HepG2 (cell line): Measurements from ENCODE around the gene TGM5. TPM values are rescaled to one million over a fixed set of nuclear protein-coding genes. Genes with fewer than 3 reads are reported as not detected.

Source experiments
- ATAC-seq: fragments of 200-7000 bp; cut with Tn5 transposase; 3 replicates; pipeline ENCODE4 v1.9.1; 2020; ENCODE audit warnings: mild to moderate bottlenecking, moderate library complexity
- BruUV-seq: library from RNA; stranded (reverse); fragments of 400-500 nt; replicated peaks from 2 replicates; lab custom pipeline; 2021; lab: Mats Ljungman, UMichigan
- CTCF ChIA-PET: fragments of 300-600 bp; formaldehyde crosslinking; extraction: SDS; loops from one replicate; lab custom pipeline; 2021; ENCODE audit warnings: low total read pairs, inconsistent platforms, low intra/inter-chr PET ratio; lab: Yijun Ruan, JAX
- POLR2A ChIA-PET: fragments of 350-600 bp; sonication (Branson Sonifier 250); formaldehyde crosslinking; loops from one replicate; lab custom pipeline; 2020; ENCODE audit warnings: antibody characterized with exemption, inconsistent platforms; lab: Yijun Ruan, JAX
- DNase-seq: peaks from one replicate; pipeline ENCODE4 v3.0.0-alpha.2; 2015; ENCODE audit warnings: low spot score
- FAIRE-seq: peaks from 3 replicates; lab custom pipeline; 2011; peaks lifted over from hg19 to GRCh38; lab: Jason Lieb, UNC
- H2AFZ ChIP-seq: one replicate; pipeline ENCODE4 v1.6.1; 2011; ENCODE audit warnings: low read length, inconsistent platforms
- H3K27ac ChIP-seq: fragments of 300-600 bp; 3 replicates; pipeline ENCODE4 v1.8.0; 2011; ENCODE audit warnings: mixed run types, mild to moderate bottlenecking, mixed read lengths, low read length, inconsistent platforms; ENCODE audit not compliant: insufficient read depth; ENCODE audit errors: extremely low read length
- H3K27me3 ChIP-seq, 2 experiments: fragments of 200-600 bp in 1 of 2; 2 replicates in 1 of 2; 3 replicates in 1 of 2; pipeline versions ENCODE4 v1.6.0 to v1.8.0; 2011; ENCODE audit warnings: low read length in 2 of 2, mild to moderate bottlenecking in 2 of 2, moderate library complexity in 2 of 2, inconsistent platforms in 1 of 2; ENCODE audit not compliant: insufficient read depth in 2 of 2, control insufficient read depth in 1 of 2
- H3K36me3 ChIP-seq, 2 experiments: fragments of 200-600 bp in 1 of 2; replicated peaks in 1 of 2; 2 replicates in 1 of 2; 3 replicates in 1 of 2; pipeline versions ENCODE4 v1.5.1 to v1.8.0; 2011; ENCODE audit warnings: low read length in 2 of 2, inconsistent platforms in 1 of 2; ENCODE audit not compliant: insufficient read depth in 2 of 2, control insufficient read depth in 1 of 2
- H3K4me1 ChIP-seq: 2 replicates; pipeline ENCODE4 v1.5.1; 2012; ENCODE audit warnings: low read length, inconsistent platforms; ENCODE audit not compliant: insufficient read depth
- H3K4me2 ChIP-seq: 2 replicates; pipeline ENCODE4 v1.6.0; 2011; ENCODE audit warnings: low read depth, low read length, inconsistent platforms
- H3K4me3 ChIP-seq, 3 experiments: fragments of 200-600 bp in 1 of 3; sonication (generic), shearing (Covaris generic) in 1 of 3; replicated peaks in 1 of 3; 2 replicates each; pipeline ENCODE4 v1.5.1; 2011 to 2016; ENCODE audit warnings: low read length in 3 of 3, inconsistent platforms in 2 of 3, low read depth in 2 of 3, mild to moderate bottlenecking in 2 of 3, control low read depth in 1 of 3, mixed read lengths in 1 of 3; ENCODE audit not compliant: insufficient read depth in 1 of 3
- H3K79me2 ChIP-seq: one replicate; pipeline ENCODE4 v1.6.1; 2011; ENCODE audit warnings: low read length, inconsistent platforms; ENCODE audit not compliant: insufficient read depth
- H3K9ac ChIP-seq: 2 replicates; pipeline ENCODE4 v1.6.0; 2011; ENCODE audit warnings: mild to moderate bottlenecking, low read depth, low read length, inconsistent platforms; ENCODE audit not compliant: insufficient read depth
- H3K9me3 ChIP-seq: 2 replicates; pipeline ENCODE4 v1.5.1; 2012; ENCODE audit warnings: mild to moderate bottlenecking, low read length
- H4K20me1 ChIP-seq: 2 replicates; pipeline ENCODE4 v1.6.0; 2011; ENCODE audit warnings: inconsistent platforms, mild to moderate bottlenecking, low read length, moderate library complexity; ENCODE audit not compliant: insufficient read depth
- FOXK1 ChIP-seq: sonication (generic); formaldehyde crosslinking; IDR thresholded peaks from 2 replicates; pipeline ENCODE4 v1.4.0; 2020; ENCODE audit warnings: low read depth, missing genetic modification reagents, borderline replicate concordance
- HDAC6 ChIP-seq: fragments of 200-600 bp; sonication (generic); IDR thresholded peaks from 2 replicates; pipeline ENCODE4 v1.7.0; 2017; ENCODE audit warnings: mild to moderate bottlenecking, antibody characterized with exemption, low read length, low read depth
- HMG20B ChIP-seq: conservative IDR thresholded peaks from 2 replicates; pipeline ENCODE4 v1.6.1; 2016; ENCODE audit warnings: missing genetic modification reagents, missing compliant biosample characterization
- IRX3 ChIP-seq: sonication (generic); formaldehyde crosslinking; IDR thresholded peaks from 2 replicates; pipeline ENCODE4 v1.8.1; 2023; ENCODE audit warnings: mild to moderate bottlenecking, low read depth, missing genetic modification reagents, borderline replicate concordance
- NR1H2 ChIP-seq: sonication (generic); formaldehyde crosslinking; IDR thresholded peaks from 2 replicates; pipeline ENCODE4 v1.8.1; 2022; ENCODE audit warnings: low read depth, missing genetic modification reagents, borderline replicate concordance
- ZBTB42 ChIP-seq: sonication (generic); formaldehyde crosslinking; IDR thresholded peaks from 2 replicates; pipeline ENCODE4 v1.5.0; 2020; ENCODE audit warnings: mild to moderate bottlenecking, missing genetic modification reagents
- ZNF430 ChIP-seq: sonication (generic); formaldehyde crosslinking; IDR thresholded peaks from 2 replicates; pipeline ENCODE4 v1.9.0; 2021; ENCODE audit warnings: mild to moderate bottlenecking, missing genetic modification reagents
- ZNF543 ChIP-seq: sonication (generic); formaldehyde crosslinking; IDR thresholded peaks from 2 replicates; pipeline ENCODE4 v1.4.0; 2020; ENCODE audit warnings: mild to moderate bottlenecking, missing genetic modification reagents
- ZNF550 ChIP-seq: sonication (generic); formaldehyde crosslinking; IDR thresholded peaks from 2 replicates; pipeline ENCODE4 v1.4.0; 2020; ENCODE audit warnings: mild to moderate bottlenecking, missing genetic modification reagents, borderline replicate concordance
- ZNF614 ChIP-seq: IDR thresholded peaks from 2 replicates; pipeline ENCODE4 v1.6.1; 2018; ENCODE audit warnings: missing biosample characterization, missing genetic modification reagents, inconsistent platforms, borderline replicate concordance
- ZNF720 ChIP-seq: sonication (generic); formaldehyde crosslinking; IDR thresholded peaks from 2 replicates; pipeline ENCODE4 v1.4.0; 2020; ENCODE audit warnings: missing genetic modification reagents
- whole genome bisulfite sequencing: methylation state at CpG from one replicate; pipeline ENCODE4 v1.1.6; 2017; ENCODE audit warnings: low lambda C conversion rate; 5-methylcytosine and 5-hydroxymethylcytosine counted together
- in situ Hi-C: cut with HindIII; loops from 2 replicates; pipeline ENCODE4 v1.10.0; 2017; ENCODE audit warnings: low pct_unique_long_range_greater_than_20kb; ENCODE audit not compliant: extremely low pct_ligation_motif_present
- intact Hi-C: fragments of 100-400 bp; cut with micrococcal nuclease; formaldehyde crosslinking; loops from one replicate; pipeline ENCODE4 v1.10.0; 2022; ENCODE audit not compliant: unreplicated experiment
- polyA plus RNA-seq, 8 experiments: library from polyadenylated mRNA; depleted of rRNA in 3 of 8; stranded (reverse) in 7 of 8; unstranded in 1 of 8; fragments of >200 nt; fragmentation: Illumina TruSeq in 4 of 8; extraction: Trizol in 4 of 8; gene quantifications; 2 replicates each; pipeline versions ENCODE4 v1.2.1 to v1.2.3, GENCODE V29; 2011 to 2016; ENCODE audit warnings: low read depth in 4 of 8, missing spikeins in 1 of 8, mixed read lengths in 1 of 8; ENCODE audit not compliant: insufficient read depth in 1 of 8
- total RNA-seq, 5 experiments: library from RNA; depleted of rRNA; stranded (reverse); fragments of >200 nt; fragmentation: Illumina TruSeq; extraction: Trizol; gene quantifications; 2 replicates each; pipeline ENCODE4 v1.2.3, GENCODE V29; 2016; ENCODE audit warnings: low read depth in 1 of 5
- TF ChIP-seq, protein P1 (sequence below): sonication (generic); formaldehyde crosslinking; IDR thresholded peaks from 2 replicates; pipeline ENCODE4 v1.4.0; 2020; ENCODE audit warnings: mild to moderate bottlenecking, missing genetic modification reagents
- TF ChIP-seq, protein P2 (sequence below): sonication (generic); formaldehyde crosslinking; IDR thresholded peaks from 2 replicates; pipeline ENCODE4 v1.5.1; 2020; ENCODE audit warnings: missing genetic modification reagents, mild to moderate bottlenecking, borderline replicate concordance

TGM5 gene
- total and polyA plus RNA-seq, 2 of the 13 experiments (the other 11 are each of a cell fraction or from before 2014, with no cell fraction given) = 0.18 to 0.65 TPM

DNA sequence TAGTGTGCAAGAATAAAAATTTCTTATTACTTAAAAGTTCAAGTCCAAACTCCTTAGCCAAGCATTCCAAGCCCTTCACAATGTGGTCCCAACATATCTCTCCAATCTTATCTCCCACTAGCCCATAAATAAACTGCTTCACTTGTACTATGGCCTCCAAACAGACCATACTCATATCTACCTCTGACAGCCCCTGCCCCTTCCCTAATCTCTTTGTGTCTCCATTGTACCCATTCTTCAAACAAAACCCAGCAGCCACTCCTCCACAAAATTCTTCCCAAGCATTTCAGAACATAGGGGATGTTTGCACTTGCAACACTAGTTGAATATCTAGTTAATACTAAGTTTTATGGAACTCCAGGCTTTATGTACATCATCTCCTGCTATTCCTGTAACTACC is 33.2 kb upstream of the TGM5 start:
- FAIRE-seq (no peak), DNase-seq (no peak), ATAC-seq (no peak)
- Histone ChIP-seq H3K27ac (no peak overlapping the region), H3K27me3 (peaks cover 5 to 39% of the 10 kb centered on the region in 2 experiments; a peak in 3 of 5 replicates), H3K36me3 (no peaks in the 10 kb centered on the region), H3K4me2 (no peak overlapping the region), H2AFZ (no peak overlapping the region), H4K20me1 (no peaks in the 10 kb centered on the region), H3K4me3 (no peak overlapping the region), H3K79me2 (no peaks in the 10 kb centered on the region), H3K9me3 (no peaks in the 10 kb centered on the region), H3K9ac (no peak overlapping the region), H3K4me1 (no peaks in the 10 kb centered on the region)
- intact Hi-C loops = no loop called here
- no TSS peak for BruUV-seq
- no peak for TF ChIP-seq ZNF720
- TF ChIP-seq, protein P1, sequence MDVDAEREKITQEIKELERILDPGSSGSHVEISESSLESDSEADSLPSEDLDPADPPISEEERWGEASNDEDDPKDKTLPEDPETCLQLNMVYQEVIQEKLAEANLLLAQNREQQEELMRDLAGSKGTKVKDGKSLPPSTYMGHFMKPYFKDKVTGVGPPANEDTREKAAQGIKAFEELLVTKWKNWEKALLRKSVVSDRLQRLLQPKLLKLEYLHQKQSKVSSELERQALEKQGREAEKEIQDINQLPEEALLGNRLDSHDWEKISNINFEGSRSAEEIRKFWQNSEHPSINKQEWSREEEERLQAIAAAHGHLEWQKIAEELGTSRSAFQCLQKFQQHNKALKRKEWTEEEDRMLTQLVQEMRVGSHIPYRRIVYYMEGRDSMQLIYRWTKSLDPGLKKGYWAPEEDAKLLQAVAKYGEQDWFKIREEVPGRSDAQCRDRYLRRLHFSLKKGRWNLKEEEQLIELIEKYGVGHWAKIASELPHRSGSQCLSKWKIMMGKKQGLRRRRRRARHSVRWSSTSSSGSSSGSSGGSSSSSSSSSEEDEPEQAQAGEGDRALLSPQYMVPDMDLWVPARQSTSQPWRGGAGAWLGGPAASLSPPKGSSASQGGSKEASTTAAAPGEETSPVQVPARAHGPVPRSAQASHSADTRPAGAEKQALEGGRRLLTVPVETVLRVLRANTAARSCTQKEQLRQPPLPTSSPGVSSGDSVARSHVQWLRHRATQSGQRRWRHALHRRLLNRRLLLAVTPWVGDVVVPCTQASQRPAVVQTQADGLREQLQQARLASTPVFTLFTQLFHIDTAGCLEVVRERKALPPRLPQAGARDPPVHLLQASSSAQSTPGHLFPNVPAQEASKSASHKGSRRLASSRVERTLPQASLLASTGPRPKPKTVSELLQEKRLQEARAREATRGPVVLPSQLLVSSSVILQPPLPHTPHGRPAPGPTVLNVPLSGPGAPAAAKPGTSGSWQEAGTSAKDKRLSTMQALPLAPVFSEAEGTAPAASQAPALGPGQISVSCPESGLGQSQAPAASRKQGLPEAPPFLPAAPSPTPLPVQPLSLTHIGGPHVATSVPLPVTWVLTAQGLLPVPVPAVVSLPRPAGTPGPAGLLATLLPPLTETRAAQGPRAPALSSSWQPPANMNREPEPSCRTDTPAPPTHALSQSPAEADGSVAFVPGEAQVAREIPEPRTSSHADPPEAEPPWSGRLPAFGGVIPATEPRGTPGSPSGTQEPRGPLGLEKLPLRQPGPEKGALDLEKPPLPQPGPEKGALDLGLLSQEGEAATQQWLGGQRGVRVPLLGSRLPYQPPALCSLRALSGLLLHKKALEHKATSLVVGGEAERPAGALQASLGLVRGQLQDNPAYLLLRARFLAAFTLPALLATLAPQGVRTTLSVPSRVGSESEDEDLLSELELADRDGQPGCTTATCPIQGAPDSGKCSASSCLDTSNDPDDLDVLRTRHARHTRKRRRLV (CRISPR knock-in tag) = no peak
- no peak for TF ChIP-seq ZNF430 (CRISPR knock-in tag)
- ChIA-PET CTCF (no interaction called here), POLR2A (no interaction called here)
- in situ Hi-C loops = no loop called here

DNA sequence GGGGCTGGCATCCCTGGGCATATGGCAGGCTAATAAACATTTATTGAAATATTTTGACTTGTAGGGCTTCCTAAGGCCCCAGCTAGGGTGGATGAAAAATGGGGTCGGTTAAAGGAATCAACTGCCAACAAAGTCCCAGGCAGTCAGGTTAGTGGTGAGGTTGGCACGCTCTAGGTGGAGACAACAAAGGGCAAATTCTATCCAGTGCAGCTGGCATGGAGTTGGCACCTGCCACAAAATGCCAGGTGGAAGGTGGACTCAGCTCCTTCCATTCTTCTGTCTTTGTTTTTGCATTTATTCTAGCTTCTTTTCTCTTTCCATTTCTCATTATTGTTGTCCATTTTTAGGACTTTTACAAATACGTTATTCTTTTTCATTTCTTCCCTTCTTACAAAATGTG is 32.7 kb upstream of the TGM5 start:
- in situ Hi-C loops = no loop called here
- intact Hi-C loops = no loop called here
- Histone ChIP-seq H4K20me1 (no peaks in the 10 kb centered on the region), H3K27ac (no peak overlapping the region), H3K9me3 (no peaks in the 10 kb centered on the region), H2AFZ (no peak overlapping the region), H3K4me2 (no peak overlapping the region), H3K9ac (no peak overlapping the region), H3K27me3 (peaks cover 5 to 42% of the 10 kb centered on the region in 2 experiments; a peak in 3 of 5 replicates), H3K79me2 (no peaks in the 10 kb centered on the region), H3K4me3 (no peak overlapping the region), H3K36me3 (no peaks in the 10 kb centered on the region), H3K4me1 (no peaks in the 10 kb centered on the region)
- POLR2A ChIA-PET = no interaction called here
- no TSS peak for BruUV-seq
- CTCF ChIA-PET = no interaction called here
- 21% methylated on average over 3 of the region's 3 CpGs for WGBS
- FAIRE-seq = no peak
- ATAC-seq = no peak
- no peak for DNase-seq
- TF ChIP-seq NR1H2 (CRISPR knock-in tag) = no peak
- TF ChIP-seq ZNF543 (CRISPR knock-in tag) = no peak
- no peak for TF ChIP-seq ZNF550 (CRISPR knock-in tag)
- no peak for TF ChIP-seq IRX3 (CRISPR knock-in tag)
- TF ChIP-seq ZNF614 (CRISPR knock-in tag) = no peak
- TF ChIP-seq ZBTB42 (CRISPR knock-in tag) = no peak
- TF ChIP-seq, protein P2, sequence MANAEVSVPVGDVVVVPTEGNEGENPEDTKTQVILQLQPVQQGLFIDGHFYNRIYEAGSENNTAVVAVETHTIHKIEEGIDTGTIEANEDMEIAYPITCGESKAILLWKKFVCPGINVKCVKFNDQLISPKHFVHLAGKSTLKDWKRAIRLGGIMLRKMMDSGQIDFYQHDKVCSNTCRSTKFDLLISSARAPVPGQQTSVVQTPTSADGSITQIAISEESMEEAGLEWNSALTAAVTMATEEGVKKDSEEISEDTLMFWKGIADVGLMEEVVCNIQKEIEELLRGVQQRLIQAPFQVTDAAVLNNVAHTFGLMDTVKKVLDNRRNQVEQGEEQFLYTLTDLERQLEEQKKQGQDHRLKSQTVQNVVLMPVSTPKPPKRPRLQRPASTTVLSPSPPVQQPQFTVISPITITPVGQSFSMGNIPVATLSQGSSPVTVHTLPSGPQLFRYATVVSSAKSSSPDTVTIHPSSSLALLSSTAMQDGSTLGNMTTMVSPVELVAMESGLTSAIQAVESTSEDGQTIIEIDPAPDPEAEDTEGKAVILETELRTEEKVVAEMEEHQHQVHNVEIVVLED (CRISPR knock-in tag) = no peak
- TF ChIP-seq HDAC6 = no peak
- no peak for TF ChIP-seq FOXK1
- TF ChIP-seq HMG20B (CRISPR knock-in tag) = no peak
